ENCODE results near the gene RCN1. TPM values are rescaled to one million over a fixed set of nuclear protein-coding genes. Genes with fewer than 3 reads are reported as not detected.
A peak's percentile ranks its signal among the peaks of the same experiment; 100 is the strongest.
"Not testable (repeated sequence)": the region's sequence is repeated elsewhere in the genome, so short reads cannot be mapped to it uniquely, and the experiment has no call there.

RCN1 gene
- total RNA-seq, 1 donor from 2014 or later, result 164 TPM

GRCh38 chr11:32110795-32111194, 19.9 kb downstream of the RCN1 start:
- DNase-seq (ENCODE audit: low read depth in 2 of 2), result no peak

GRCh38 chr11:32113200-32113919, 22.5 kb downstream of the RCN1 start:
- DNase-seq (ENCODE audit: low read depth in 2 of 2), result no peak

- no peak for DNase-seq (ENCODE audit: low read depth in 2 of 2)
Measured at GRCh38 chr11:32113920-32114203, 23.0 kb downstream of the RCN1 start.

- DNase-seq (ENCODE audit: low read depth in 2 of 2), result peak in 1 of 2 donors; percentile 26
Measured at GRCh38 chr11:32115446-32115845, 24.6 kb downstream of the RCN1 start.

GRCh38 chr11:32116668-32117067, 25.8 kb downstream of the RCN1 start:
- DNase-seq (ENCODE audit: low read depth in 2 of 2), result no peak

GRCh38 chr11:32118025-32118974, 27.4 kb downstream of the RCN1 start:
- DNase-seq (ENCODE audit: low read depth in 2 of 2), result peak in 1 of 2 donors; percentile 24

GRCh38 chr11:32119139-32119538, 28.3 kb downstream of the RCN1 start:
- not testable (repeated sequence) for DNase-seq (ENCODE audit: low read depth in 2 of 2)

GRCh38 chr11:32121012-32121411, 30.1 kb downstream of the RCN1 start:
- DNase-seq (ENCODE audit: low read depth in 2 of 2), result no peak

- no peak for DNase-seq (ENCODE audit: low read depth in 2 of 2)
Measured at GRCh38 chr11:32122200-32122599, 31.3 kb downstream of the RCN1 start.

- no peak for DNase-seq (ENCODE audit: low read depth in 2 of 2)
Measured at GRCh38 chr11:32131321-32131720, 40.4 kb downstream of the RCN1 start.

GRCh38 chr11:32136657-32137056, 45.8 kb downstream of the RCN1 start:
- DNase-seq (ENCODE audit: low read depth in 2 of 2), result no peak

- peak; percentile 28 to 82 for DNase-seq (ENCODE audit: low read depth in 2 of 2)
Measured at GRCh38 chr11:32137263-32137662, 46.4 kb downstream of the RCN1 start.

- no peak for DNase-seq (ENCODE audit: low read depth in 2 of 2)
Measured at GRCh38 chr11:32137869-32138268, 47.0 kb downstream of the RCN1 start.

- no peak for DNase-seq (ENCODE audit: low read depth in 2 of 2)
Measured at GRCh38 chr11:32138902-32139301, 48.0 kb downstream of the RCN1 start.

GRCh38 chr11:32139896-32140520, 49.1 kb downstream of the RCN1 start:
- DNase-seq (ENCODE audit: low read depth in 2 of 2), result no peak

- no peak for DNase-seq (ENCODE audit: low read depth in 2 of 2)
Measured at GRCh38 chr11:32141745-32142546, 51.1 kb downstream of the RCN1 start.

GRCh38 chr11:32143378-32143777, 52.5 kb downstream of the RCN1 start:
- no peak for DNase-seq (ENCODE audit: low read depth in 2 of 2)

GRCh38 chr11:32145282-32145681, 54.4 kb downstream of the RCN1 start:
- DNase-seq (ENCODE audit: low read depth in 2 of 2), result no peak

GRCh38 chr11:32148895-32149294, 58.0 kb downstream of the RCN1 start:
- DNase-seq (ENCODE audit: low read depth in 2 of 2), result no peak

- DNase-seq (ENCODE audit: low read depth in 2 of 2), result no peak
Measured at GRCh38 chr11:32149748-32150147, 58.9 kb downstream of the RCN1 start.

- no peak for DNase-seq (ENCODE audit: low read depth in 2 of 2)
Measured at GRCh38 chr11:32151027-32151426, 60.2 kb downstream of the RCN1 start.

GRCh38 chr11:32152216-32152615, 61.3 kb downstream of the RCN1 start:
- DNase-seq (ENCODE audit: low read depth in 2 of 2), result no peak

All from dermis microvascular lymphatic vessel endothelial cell (primary cell).